GM19324 (cell line): ENCODE measurements around the gene AWAT1.
"Not testable (repeated sequence)": the region's sequence is repeated elsewhere in the genome, so short reads cannot be mapped to it uniquely, and the experiment has no call there.

Experiments
- ATAC-seq: cut with Tn5 transposase; IDR thresholded peaks from one replicate; pipeline ENCODE4 v1.9.1; 2021; ENCODE audit warnings: mild to moderate bottlenecking, moderate library complexity; ENCODE audit not compliant: unreplicated experiment, low FRiP score

Gene AWAT1

GRCh38 chrX:70234355-70234754 is at the start of gene AWAT1:
Gene AWAT1, plus strand, starts transcription at chrX:70234655. Its CDS starts 41 bp downstream, at chrX:70234696.
- ATAC-seq = no peak

- no peak for ATAC-seq
Measured at GRCh38 chrX:70190225-70190624, 44.2 kb upstream of the AWAT1 start.

- peak; percentile 63 for ATAC-seq
Measured at GRCh38 chrX:70196961-70197720, 37.3 kb upstream of the AWAT1 start.

GRCh38 chrX:70201732-70202131 is 32.7 kb upstream of the AWAT1 start:
- no peak for ATAC-seq

GRCh38 chrX:70208479-70208878 is 26.0 kb upstream of the AWAT1 start:
- no peak for ATAC-seq

GRCh38 chrX:70209570-70209969 is 24.9 kb upstream of the AWAT1 start:
- not testable (repeated sequence) for ATAC-seq

GRCh38 chrX:70219938-70220764 is 14.3 kb upstream of the AWAT1 start:
- no peak for ATAC-seq

- no peak for ATAC-seq
Measured at GRCh38 chrX:70226048-70226447, 8.4 kb upstream of the AWAT1 start.

GRCh38 chrX:70226687-70227086 is 7.8 kb upstream of the AWAT1 start:
- ATAC-seq = no peak

- ATAC-seq = no peak
Measured at GRCh38 chrX:70231666-70232065, 2.8 kb upstream of the AWAT1 start.

- no peak for ATAC-seq
Measured at GRCh38 chrX:70240751-70241150, 6.3 kb downstream of the AWAT1 start.

GRCh38 chrX:70241501-70241900 is 7.0 kb downstream of the AWAT1 start:
- no peak for ATAC-seq

GRCh38 chrX:70243601-70244000 is 9.1 kb downstream of the AWAT1 start:
- ATAC-seq = not testable (repeated sequence)

- ATAC-seq = no peak
Measured at GRCh38 chrX:70244881-70245280, 10.4 kb downstream of the AWAT1 start.

- ATAC-seq = no peak
Measured at GRCh38 chrX:70247252-70247651, 12.8 kb downstream of the AWAT1 start.

- ATAC-seq = no peak
Measured at GRCh38 chrX:70252491-70252890, 18.0 kb downstream of the AWAT1 start.

GRCh38 chrX:70253377-70254062 is 19.1 kb downstream of the AWAT1 start:
- no peak for ATAC-seq

- no peak for ATAC-seq
Measured at GRCh38 chrX:70254063-70254400, 19.6 kb downstream of the AWAT1 start.

GRCh38 chrX:70254909-70255308 is 20.5 kb downstream of the AWAT1 start:
- ATAC-seq = no peak

GRCh38 chrX:70255452-70255851 is 21.0 kb downstream of the AWAT1 start:
- ATAC-seq = no peak
